Naive B cell (primary cell): ENCODE data around the gene DOCK2. TPM values are rescaled to one million over a fixed set of nuclear protein-coding genes. Genes with fewer than 3 reads are reported as not detected.

Experiments
- ATAC-seq, 2 donors: fragments of 150-1000 bp; cut with Tn5 transposase; 2 replicates each; pipeline ENCODE4 v1.10.0; 2021; ENCODE audit warnings: low read depth in 2 of 2, mild to moderate bottlenecking in 2 of 2, moderate library complexity in 2 of 2
- DNase-seq: peaks from one replicate; pipeline ENCODE4 v3.0.0; 2022
- H3K27ac Mint-ChIP-seq, 6 donors: one replicate each; pipeline ENCODE4 v1.8.0; 2020 to 2022; ENCODE audit warnings: mild to moderate bottlenecking in 6 of 6, mixed read lengths in 6 of 6, moderate library complexity in 5 of 6, inconsistent platforms in 2 of 6
- H3K27me3 Mint-ChIP-seq, 3 donors: one replicate each; pipeline ENCODE4 v1.8.0; 2021 to 2022; ENCODE audit warnings: mixed read lengths in 3 of 3, mild to moderate bottlenecking in 1 of 3
- H3K36me3 Mint-ChIP-seq, 2 donors: one replicate each; pipeline ENCODE4 v1.8.0; 2020 to 2022; ENCODE audit warnings: mixed read lengths in 2 of 2, inconsistent platforms in 1 of 2, mild to moderate bottlenecking in 1 of 2
- H3K4me1 Mint-ChIP-seq, 3 donors: one replicate each; pipeline ENCODE4 v1.8.0; 2020 to 2022; ENCODE audit warnings: mixed read lengths in 3 of 3, inconsistent platforms in 1 of 3, mild to moderate bottlenecking in 1 of 3, moderate library complexity in 1 of 3
- H3K4me3 Mint-ChIP-seq, 8 donors: one replicate each; pipeline ENCODE4 v1.8.0; 2020 to 2022; ENCODE audit warnings: mild to moderate bottlenecking in 8 of 8, mixed read lengths in 8 of 8, moderate library complexity in 8 of 8, inconsistent platforms in 2 of 8
- H3K9me3 Mint-ChIP-seq, 7 donors: one replicate each; pipeline ENCODE4 v1.8.0; 2020 to 2022; ENCODE audit warnings: mixed read lengths in 7 of 7, mild to moderate bottlenecking in 5 of 7, inconsistent platforms in 2 of 7, moderate library complexity in 1 of 7
- polyA plus RNA-seq, 6 donors: library from polyadenylated mRNA; unstranded; fragments of 300-500 nt; fragmentation: Illumina TruSeq; gene quantifications; one replicate each; pipeline ENCODE4 v1.2.3, GENCODE V29; 2021; ENCODE audit warnings: low read depth in 6 of 6

Gene DOCK2
- polyA plus RNA-seq, 6 donors from 2014 or later = 62.1 to 165 (median 106) TPM

DNA sequence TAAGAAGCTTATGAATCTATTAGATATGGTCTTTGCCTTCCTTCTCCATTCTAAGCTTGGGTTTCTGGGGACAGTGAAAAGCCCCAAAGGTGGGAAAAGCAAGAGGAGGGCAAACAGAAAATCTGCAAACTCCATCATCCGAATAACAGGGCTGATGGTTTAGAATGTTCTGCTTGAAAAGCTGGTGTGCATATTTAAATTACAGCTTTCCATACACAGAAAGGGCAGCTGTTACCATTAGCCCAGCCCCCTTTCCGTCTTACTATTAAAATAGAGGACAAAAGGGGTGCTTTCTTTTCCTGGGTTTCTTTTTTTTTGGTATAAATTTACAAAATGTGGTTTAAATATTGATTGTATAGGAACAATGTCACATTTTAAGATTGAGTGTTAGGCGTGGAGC lies 321.2 kb downstream of the DOCK2 start:
- peaks cover 5 to 8% of the 10 kb centered on the region in 2 donors for H3K36me3 Mint-ChIP-seq
- no peak overlapping the region for H3K4me3 Mint-ChIP-seq
- H3K27me3 Mint-ChIP-seq = no peaks in the 10 kb centered on the region
- ATAC-seq = no peak
- no peak overlapping the region for H3K27ac Mint-ChIP-seq
- H3K4me1 Mint-ChIP-seq = peaks cover 0 to 21% (median 19%) of the 10 kb centered on the region in 3 donors
- DNase-seq = no peak
- no peaks in the 10 kb centered on the region for H3K9me3 Mint-ChIP-seq

DNA sequence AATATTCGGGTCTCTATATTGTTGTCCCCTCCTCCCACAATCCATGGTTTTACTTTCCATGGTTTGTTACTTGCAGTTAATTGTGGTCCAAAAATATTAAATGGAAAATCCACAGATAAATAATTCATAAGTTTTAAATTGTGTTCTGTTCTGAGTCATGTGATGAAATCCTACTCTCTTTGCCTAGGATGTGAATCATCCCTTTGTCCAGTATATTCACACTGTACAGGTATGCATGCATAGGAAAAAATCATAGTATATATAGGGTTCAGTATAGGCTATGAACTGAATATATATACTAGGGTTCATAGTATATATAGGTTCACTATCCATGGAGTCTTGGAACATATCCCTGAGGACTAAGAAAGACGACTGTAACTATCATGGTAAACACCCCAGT lies 323.6 kb downstream of the DOCK2 start:
- ATAC-seq (no peak), DNase-seq (no peak)
- Mint-ChIP-seq H3K27ac (no peak overlapping the region), H3K27me3 (no peaks in the 10 kb centered on the region), H3K36me3 (peaks cover 5 to 6% of the 10 kb centered on the region in 2 donors), H3K9me3 (no peaks in the 10 kb centered on the region), H3K4me3 (no peak overlapping the region), H3K4me1 (peaks cover 0 to 17% (median 17%) of the 10 kb centered on the region in 3 donors)

DNA sequence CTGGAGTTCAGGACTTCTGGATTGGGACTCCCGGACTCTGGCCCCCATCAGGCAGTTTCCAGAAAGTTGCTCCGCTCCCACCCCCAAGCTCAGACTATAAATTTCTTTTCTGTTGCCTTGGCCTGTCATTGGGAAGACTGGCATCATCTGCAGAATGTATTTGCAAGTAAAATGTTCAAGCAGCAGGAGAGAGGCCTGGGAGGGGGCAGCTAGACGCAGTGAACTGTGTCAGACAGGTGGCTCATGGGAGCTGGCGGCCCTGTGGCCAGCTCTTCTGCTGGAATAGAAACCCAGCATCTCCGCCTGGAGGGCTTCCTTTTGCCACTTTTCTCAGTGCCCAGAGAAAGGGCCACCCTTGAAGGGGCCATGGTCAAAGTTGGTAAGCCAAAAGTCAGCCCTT lies 327.2 kb downstream of the DOCK2 start:
- Mint-ChIP-seq H3K9me3 (no peaks in the 10 kb centered on the region), H3K36me3 (peaks cover 12 to 17% of the 10 kb centered on the region in 2 donors), H3K4me3 (no peak overlapping the region), H3K4me1 (peaks cover 0 to 30% (median 27%) of the 10 kb centered on the region in 3 donors), H3K27me3 (no peaks in the 10 kb centered on the region), H3K27ac (no peak overlapping the region)
- no peak for ATAC-seq
- DNase-seq = no peak

DNA sequence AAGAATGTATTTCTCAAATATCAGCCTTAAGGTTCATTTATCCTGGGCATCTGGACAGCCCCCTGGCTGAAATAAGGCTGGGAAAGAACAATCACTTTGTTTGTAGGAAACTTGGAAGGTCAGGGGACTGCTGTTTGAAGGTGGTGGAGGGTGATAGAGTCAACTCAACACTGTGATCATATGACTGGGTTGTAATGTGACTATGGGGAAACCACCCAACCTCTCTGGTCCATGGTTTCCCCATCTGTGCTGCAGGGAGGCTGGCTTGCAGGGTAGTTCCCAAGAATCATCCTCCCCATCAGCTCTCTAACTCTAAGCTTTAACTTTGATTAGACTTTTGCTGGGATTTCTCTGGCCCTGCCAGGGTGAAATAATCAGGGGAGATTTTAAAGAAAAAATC lies 333.3 kb downstream of the DOCK2 start:
- ATAC-seq = no peak
- peaks cover 0 to 4% (median 0%) of the 10 kb centered on the region in 7 donors for H3K9me3 Mint-ChIP-seq
- no peaks in the 10 kb centered on the region for H3K27me3 Mint-ChIP-seq
- no peak for DNase-seq
- peaks cover 0 to 22% (median 19%) of the 10 kb centered on the region in 3 donors for H3K4me1 Mint-ChIP-seq
- no peak overlapping the region for H3K4me3 Mint-ChIP-seq
- peaks cover 5 to 19% of the 10 kb centered on the region in 2 donors for H3K36me3 Mint-ChIP-seq
- peak overlapping the region in 1 of 6 donors; percentile 44 for H3K27ac Mint-ChIP-seq

DNA sequence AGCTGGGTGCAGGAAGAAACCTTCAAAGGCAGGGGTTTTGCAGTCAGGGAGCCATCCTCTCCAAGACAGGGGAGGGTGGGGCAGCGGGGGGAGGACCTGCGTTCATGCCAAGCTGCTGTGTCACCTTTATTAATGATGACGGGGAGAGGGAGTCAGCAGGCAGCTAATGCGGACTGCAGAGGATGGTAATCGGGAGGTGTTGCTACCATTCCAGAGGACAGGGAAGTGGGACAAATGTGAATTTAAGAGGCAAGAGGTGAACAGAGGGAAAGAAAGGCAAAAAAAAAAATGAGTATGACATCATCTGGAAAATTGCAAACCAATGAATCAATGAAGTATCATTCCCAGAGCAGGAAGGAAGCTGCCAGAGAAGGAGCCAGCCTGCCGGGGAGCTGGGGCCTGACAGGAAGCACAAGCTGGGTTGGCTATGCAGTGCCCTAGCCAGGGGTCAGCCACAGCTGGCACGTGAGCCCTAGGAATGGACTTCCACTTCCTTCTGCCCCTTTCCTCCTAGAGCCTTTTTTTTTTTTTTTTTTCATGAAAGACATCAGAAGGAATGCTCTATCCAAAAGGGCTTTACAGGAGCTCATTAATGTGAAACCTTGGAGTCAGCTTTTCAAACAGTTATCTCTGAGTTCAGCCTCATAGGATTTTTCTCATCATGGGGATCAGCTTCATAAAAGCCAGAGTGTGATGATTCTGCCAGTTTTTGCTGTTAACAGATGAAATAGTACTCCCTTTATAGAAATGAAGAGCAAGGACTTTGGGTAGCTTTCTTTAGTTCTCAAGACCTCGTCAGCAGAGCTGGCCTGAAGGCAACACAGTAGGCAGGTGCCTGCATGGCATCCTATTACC lies 334.1 kb downstream of the DOCK2 start:
- DNase-seq (no peak), ATAC-seq (no peak)
- H3K4me3 Mint-ChIP-seq = peak overlapping the region in 1 of 8 donors; percentile 16
- H3K4me1 Mint-ChIP-seq = peaks cover 0 to 22% (median 19%) of the 10 kb centered on the region in 3 donors
- peak overlapping the region in 2 of 6 donors; percentile 60 to 75 for H3K27ac Mint-ChIP-seq
- H3K36me3 Mint-ChIP-seq = peaks cover 5 to 19% of the 10 kb centered on the region in 2 donors
- H3K9me3 Mint-ChIP-seq = peaks cover 0 to 4% (median 0%) of the 10 kb centered on the region in 7 donors
- H3K27me3 Mint-ChIP-seq = no peaks in the 10 kb centered on the region

DNA sequence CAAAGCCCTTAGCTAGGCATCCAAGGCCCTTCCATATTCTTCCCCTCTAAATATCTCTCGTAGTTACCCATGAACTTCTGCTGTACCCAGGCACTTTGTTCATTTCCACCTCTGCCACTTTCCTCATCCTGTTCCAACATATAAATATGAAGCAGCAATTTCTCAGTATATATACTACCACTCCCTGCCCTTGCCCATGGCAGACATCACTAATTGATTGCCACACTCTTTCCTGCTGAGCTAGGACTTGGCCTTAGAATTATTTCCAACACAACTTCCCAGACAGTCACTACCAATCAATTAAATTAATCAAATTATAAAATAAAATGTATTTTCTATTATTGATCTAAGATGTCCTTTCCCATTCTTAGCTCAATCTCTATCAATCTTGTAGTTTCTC lies 334.7 kb downstream of the DOCK2 start:
- Mint-ChIP-seq H3K27me3 (no peaks in the 10 kb centered on the region), H3K4me3 (no peak overlapping the region), H3K36me3 (peaks cover 4 to 19% of the 10 kb centered on the region in 2 donors), H3K9me3 (peaks cover 0 to 4% (median 0%) of the 10 kb centered on the region in 7 donors), H3K4me1 (peaks cover 0 to 22% (median 19%) of the 10 kb centered on the region in 3 donors), H3K27ac (peak overlapping the region in 3 of 6 donors; percentile 2 to 60 (median 16))
- ATAC-seq (no peak), DNase-seq (no peak)

DNA sequence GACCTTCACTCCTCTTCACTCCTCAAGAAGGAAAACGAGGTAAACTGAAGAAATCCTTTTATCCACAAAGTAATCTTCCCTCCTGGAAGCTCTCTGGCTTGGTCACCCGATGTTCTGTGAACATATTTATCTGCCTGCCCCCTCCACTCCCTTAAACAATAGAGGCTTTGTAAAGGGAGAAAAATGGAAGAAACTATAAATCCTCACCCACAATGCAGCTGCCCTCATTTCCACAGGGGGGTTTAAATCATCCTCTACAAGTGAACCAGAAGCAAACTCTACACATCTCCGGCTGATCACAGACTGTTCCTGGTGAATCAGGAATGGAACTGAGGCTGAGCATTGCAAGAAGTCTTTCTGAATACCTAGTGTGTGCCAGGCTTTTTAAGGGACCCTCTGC lies 336.0 kb downstream of the DOCK2 start:
- peaks cover 0 to 7% of the 10 kb centered on the region in 2 donors for H3K36me3 Mint-ChIP-seq
- ATAC-seq (no peak), DNase-seq (no peak)
- H3K4me1 Mint-ChIP-seq = peaks cover 2 to 13% (median 10%) of the 10 kb centered on the region in 3 donors
- no peak overlapping the region for H3K4me3 Mint-ChIP-seq
- peaks cover 0 to 4% (median 0%) of the 10 kb centered on the region in 7 donors for H3K9me3 Mint-ChIP-seq
- H3K27me3 Mint-ChIP-seq = no peaks in the 10 kb centered on the region
- H3K27ac Mint-ChIP-seq = peak overlapping the region in 3 of 6 donors; percentile 4 to 45 (median 29)

DNA sequence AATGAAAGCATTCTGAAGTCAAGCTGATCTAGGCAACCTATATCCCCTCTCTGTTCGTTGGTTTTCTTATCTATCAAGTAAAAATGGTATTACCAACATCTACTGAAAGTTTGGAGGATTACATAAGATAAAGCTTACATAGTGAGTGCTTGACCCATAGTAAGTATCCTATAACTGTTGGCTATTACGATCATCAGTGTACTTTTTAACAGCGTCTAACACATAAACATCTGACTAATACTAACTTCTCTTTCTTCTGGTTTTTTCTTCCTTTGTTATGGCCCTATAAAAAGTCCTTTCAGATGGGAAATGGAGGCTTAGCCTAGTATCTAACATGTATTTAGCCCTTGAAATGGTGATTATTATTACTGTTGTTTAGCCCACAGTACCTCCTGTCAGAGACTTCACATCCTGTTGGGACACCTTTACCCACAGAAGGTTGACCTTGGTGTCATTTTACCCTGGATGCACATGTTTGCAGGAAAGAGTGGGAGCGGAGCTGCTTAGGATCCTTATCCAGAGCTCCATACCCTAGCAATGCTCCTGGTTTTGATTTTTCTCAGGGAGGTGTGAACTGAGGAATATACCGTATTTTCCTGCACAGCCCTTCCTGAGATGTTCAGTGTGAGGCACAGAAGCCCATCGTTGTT lies 337.2 kb downstream of the DOCK2 start:
- Mint-ChIP-seq H3K4me1 (peaks cover 2 to 9% (median 9%) of the 10 kb centered on the region in 3 donors), H3K36me3 (peaks cover 0 to 7% of the 10 kb centered on the region in 2 donors), H3K27me3 (no peaks in the 10 kb centered on the region), H3K9me3 (peaks cover 0 to 4% (median 0%) of the 10 kb centered on the region in 7 donors), H3K27ac (peak overlapping the region in 2 of 6 donors; percentile 25 to 81), H3K4me3 (no peak overlapping the region)
- no peak for ATAC-seq
- no peak for DNase-seq

DNA sequence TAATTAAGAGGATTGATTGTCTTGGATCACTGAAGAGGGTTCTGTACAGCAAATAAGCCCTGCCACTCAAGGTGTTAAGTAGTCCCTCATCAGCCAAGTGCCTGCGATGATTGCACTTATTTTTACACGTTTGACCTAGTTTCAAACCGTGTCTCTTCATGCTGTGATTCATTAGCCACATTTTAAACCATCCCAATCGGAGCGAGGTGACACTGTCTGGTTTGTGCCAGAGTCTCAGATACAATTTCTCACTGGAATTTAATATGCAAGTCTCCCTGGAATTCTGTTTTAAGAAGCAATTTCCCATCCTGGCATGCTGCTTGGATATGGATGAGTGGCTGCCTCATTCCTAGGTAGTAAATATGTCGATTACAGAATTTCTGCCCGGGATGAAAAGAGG lies 341.6 kb downstream of the DOCK2 start:
- no peak for ATAC-seq

DNA sequence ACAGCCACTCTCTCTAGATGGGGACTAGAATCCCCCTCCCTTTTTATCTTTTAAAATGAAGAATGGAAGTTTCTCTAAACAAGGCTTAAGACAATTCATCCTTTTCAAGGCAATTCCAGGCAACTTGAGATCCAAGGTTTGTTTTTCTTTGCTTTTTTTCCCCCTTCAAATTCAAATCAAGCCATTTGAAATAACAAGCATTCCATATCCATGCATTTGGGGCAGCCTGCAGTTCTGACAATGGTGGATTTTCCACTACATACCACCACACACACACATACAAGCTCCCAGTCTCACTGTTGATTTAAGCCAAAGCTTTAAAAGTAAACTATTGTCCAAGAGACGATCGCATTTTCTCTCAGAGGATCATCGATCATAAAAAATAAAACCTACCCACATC lies 342.8 kb downstream of the DOCK2 start:
- H3K36me3 Mint-ChIP-seq = peaks cover 14 to 18% of the 10 kb centered on the region in 2 donors
- H3K4me1 Mint-ChIP-seq = peaks cover 6 to 13% (median 8%) of the 10 kb centered on the region in 3 donors
- peak overlapping the region in 2 of 6 donors; percentile 29 to 39 for H3K27ac Mint-ChIP-seq
- no peaks in the 10 kb centered on the region for H3K27me3 Mint-ChIP-seq
- no peaks in the 10 kb centered on the region for H3K9me3 Mint-ChIP-seq
- no peak for ATAC-seq
- no peak for DNase-seq
- no peak overlapping the region for H3K4me3 Mint-ChIP-seq

More for the DNA sequence above, 341.6 kb downstream of the DOCK2 start:
- peaks cover 10 to 11% of the 10 kb centered on the region in 2 donors for H3K36me3 Mint-ChIP-seq
- H3K27ac Mint-ChIP-seq = peak overlapping the region in 1 of 6 donors; percentile 57
- no peak for DNase-seq
- no peak overlapping the region for H3K4me3 Mint-ChIP-seq
- H3K27me3 Mint-ChIP-seq = no peaks in the 10 kb centered on the region
- no peaks in the 10 kb centered on the region for H3K9me3 Mint-ChIP-seq
- peaks cover 6 to 13% (median 8%) of the 10 kb centered on the region in 3 donors for H3K4me1 Mint-ChIP-seq

DNA sequence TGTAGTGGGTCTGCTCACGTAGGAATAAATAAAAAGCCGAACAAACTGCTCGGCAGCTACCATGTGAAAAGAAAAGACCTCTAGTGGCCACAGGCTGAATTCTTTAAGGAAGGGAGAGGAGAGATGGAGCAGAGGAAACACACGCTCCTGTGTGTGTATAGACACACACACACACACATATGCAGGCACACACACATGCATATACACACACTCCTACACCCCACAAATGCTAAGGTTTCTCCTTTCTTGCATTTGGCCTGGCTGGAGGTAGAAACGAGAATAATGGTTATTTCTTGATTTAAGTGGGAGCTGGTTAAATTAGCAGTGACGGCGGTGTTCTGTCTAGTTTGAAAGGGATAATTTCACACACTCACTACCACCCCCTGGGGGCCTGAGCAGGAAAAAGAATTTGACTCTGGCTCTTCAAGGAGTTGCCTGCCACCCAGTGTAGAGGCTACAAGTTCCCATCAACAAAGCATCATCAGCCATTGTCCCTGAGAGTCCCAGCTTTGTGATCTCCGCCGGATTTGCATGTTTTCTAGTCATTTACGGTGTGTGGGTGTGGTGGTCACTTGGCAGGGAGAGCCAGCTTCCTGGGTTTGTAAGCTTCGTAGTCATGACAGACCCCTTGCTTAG lies 343.5 kb downstream of the DOCK2 start, which contains the start of gene INSYN2B:
TSS of gene INSYN2B (minus strand) at position 78 of the 636 bp plus-strand sequence. CDS start 96,597 bp downstream, outside the sequence.
- Mint-ChIP-seq H3K27ac (peak within 1 kb of the TSS in 3 of 6 donors; percentile 29 to 54 (median 39)), H3K4me3 (no peak within 1 kb of the TSS), H3K9me3 (no peaks in the 10 kb centered on the region), H3K36me3 (peaks cover 21 to 24% of the 10 kb centered on the region in 2 donors), H3K4me1 (peaks cover 6 to 13% (median 8%) of the 10 kb centered on the region in 3 donors), H3K27me3 (no peaks in the 10 kb centered on the region)
- no peak for DNase-seq
- ATAC-seq = no peak

DNA sequence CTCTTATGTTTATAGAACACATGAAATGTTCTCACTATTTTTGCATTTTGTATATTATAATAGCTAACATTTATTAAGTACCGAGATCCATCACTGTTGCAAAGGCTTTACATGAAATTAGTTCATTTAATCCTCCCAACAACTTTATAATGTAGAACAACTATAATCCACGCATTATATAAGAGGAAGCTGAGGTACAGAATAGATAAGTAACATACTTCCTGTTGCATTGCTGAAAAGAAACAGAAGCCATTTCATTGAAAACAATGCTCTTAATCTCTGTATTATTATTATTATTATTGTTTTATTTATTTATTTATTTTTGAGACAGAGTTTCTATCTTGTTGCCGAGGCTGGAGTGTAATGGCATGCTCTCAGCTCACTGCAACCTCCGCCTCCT lies 351.1 kb downstream of the DOCK2 start:
- no peaks in the 10 kb centered on the region for H3K27me3 Mint-ChIP-seq
- no peak overlapping the region for H3K27ac Mint-ChIP-seq
- DNase-seq = no peak
- no peaks in the 10 kb centered on the region for H3K9me3 Mint-ChIP-seq
- no peak for ATAC-seq
- no peak overlapping the region for H3K4me3 Mint-ChIP-seq
- peaks cover 37 to 42% of the 10 kb centered on the region in 2 donors for H3K36me3 Mint-ChIP-seq
- H3K4me1 Mint-ChIP-seq = no peaks in the 10 kb centered on the region

DNA sequence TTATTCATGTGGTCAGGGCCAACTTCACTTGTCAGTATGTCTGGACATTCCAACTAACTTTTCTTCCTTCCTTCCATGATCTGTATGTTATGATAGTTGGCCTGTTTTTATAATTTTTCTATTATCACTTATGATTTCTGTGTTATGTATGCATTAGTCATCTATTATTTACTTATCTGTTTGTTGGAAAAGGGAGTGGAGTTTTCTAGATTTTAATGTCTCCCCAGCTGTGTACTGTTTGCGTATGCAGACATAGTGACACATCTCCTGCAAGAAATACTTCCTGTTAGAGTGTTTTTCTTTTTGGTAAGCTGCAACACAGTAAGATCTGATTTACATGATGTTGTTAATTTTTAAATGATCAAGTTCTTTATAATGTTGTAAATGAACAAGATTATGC lies 351.9 kb downstream of the DOCK2 start:
- ATAC-seq = no peak
- peaks cover 37 to 47% of the 10 kb centered on the region in 2 donors for H3K36me3 Mint-ChIP-seq
- H3K4me1 Mint-ChIP-seq = no peaks in the 10 kb centered on the region
- H3K27me3 Mint-ChIP-seq = no peaks in the 10 kb centered on the region
- no peak overlapping the region for H3K4me3 Mint-ChIP-seq
- DNase-seq = no peak
- H3K27ac Mint-ChIP-seq = peak overlapping the region in 1 of 6 donors; percentile 36
- no peaks in the 10 kb centered on the region for H3K9me3 Mint-ChIP-seq
